HG03469 (cell line): ENCODE data around the gene PTMS.

ENCODE experiments used
- ATAC-seq: cut with Tn5 transposase; IDR thresholded peaks from one replicate; pipeline ENCODE4 v1.9.1; 2021; ENCODE audit warnings: mild to moderate bottlenecking, moderate library complexity, moderate number of reproducible peaks; ENCODE audit not compliant: unreplicated experiment

The PTMS gene

GRCh38 chr12:6787309-6787708 is 21.1 kb downstream of the PTMS start:
- no peak for ATAC-seq

GRCh38 chr12:6788972-6789924 is 23.1 kb downstream of the PTMS start, which contains the start of gene CD4:
Gene CD4 (plus strand): TSS chr12:6789528. CDS start chr12:6800139, 10,611 bp downstream.
- ATAC-seq: no peak

- ATAC-seq: no peak
Measured at GRCh38 chr12:6790496-6791150, 24.5 kb downstream of the PTMS start.

GRCh38 chr12:6791931-6792520 is 25.9 kb downstream of the PTMS start:
- ATAC-seq: no peak

GRCh38 chr12:6792522-6793201 is 26.5 kb downstream of the PTMS start:
- no peak for ATAC-seq

DNA sequence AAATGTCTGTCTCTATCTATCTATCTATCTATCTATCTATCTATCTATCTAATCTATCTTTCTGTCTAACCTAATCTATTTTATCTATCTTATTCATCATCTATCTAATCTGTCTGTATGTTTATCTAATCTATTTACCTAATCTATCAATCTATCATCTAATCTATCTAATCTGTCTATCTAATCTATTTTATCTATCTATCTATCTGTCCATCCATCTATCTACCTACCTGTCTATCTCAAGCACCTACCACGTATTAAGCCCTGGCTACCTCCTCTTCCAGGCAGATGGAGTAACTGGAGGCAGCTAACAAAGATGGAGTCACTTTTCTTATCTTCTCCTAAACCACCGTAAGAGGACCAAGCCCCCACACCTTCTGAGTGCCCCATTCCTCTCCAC is 28.9 kb downstream of the PTMS start:
- no peak for ATAC-seq

DNA sequence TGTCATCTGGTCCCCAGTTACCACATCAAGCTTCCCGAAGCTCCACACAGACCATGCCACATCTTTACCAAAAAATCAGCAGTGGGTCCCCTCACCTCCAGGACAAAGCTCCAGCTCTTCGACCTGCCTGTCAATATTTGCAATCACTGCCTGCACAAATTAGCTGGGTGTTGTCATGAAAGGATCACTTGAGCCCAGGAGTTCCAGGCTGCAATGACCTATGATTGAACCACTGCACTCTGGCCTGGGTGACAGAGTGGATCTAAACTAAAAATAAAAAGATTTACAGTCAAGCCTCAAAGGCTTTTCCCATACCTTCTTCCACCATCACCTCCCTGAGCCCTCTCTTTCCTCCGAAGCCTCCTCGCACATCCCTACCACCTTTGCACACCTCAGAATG is 30.4 kb downstream of the PTMS start:
- no peak for ATAC-seq

GRCh38 chr12:6799147-6799546 is 33.0 kb downstream of the PTMS start:
- ATAC-seq: no peak

DNA sequence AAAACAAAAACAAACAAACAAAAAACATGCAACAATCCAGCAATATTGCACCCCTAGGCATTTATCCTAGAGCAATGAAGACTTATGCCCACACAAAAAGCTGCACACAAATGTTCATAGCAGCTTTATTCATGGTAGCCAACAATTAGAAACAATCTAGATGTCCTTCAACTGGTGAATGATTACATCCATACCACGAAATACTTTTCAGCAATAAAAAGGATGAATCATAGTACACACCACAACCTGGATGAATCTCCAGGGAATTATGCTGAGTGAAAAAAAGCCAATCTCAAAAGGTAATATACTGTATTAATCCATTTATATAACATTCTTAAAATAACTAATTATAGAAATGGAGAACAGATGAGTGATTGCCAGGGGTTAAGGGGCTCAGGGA is 41.0 kb downstream of the PTMS start:
- ATAC-seq: no peak

DNA sequence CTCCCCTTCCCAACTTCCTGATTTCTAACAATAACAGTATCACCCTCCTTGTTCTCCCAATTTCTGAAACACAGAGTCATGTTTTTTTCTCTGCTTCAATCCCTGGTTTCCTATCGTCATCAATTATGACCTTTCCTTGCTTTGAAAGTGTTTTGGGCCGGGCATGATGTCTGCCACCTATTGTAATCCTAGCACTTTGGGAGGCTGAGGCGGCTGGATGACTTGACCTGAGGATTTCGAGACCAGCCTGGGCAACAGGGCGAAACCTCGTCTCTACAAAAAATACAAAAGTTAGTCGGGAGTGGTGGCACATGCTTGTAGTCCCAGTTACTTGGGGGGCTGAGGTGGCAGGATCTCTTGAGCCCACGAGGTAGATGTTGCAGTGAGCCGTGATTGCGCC is 42.9 kb downstream of the PTMS start:
- no peak for ATAC-seq

DNA sequence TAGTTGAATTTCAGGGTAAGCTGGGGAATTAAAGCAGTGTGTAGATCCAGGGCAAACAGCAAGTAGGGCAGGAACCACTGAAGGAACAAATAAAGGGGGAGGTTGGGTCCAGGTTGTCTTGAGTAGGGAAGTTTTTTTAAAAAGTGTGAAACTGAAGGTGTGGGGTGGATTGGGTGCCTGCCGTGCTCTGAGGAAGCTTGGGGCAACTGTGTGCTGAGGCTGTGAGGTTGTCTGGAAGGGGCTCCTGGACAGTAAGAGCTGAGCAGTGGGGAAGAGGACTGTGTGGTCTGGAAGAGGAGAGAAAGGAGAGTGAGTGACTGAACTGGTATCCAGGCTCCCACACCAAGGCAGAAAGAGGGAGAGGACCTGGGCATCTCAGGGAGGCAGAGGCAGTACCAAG is 44.6 kb downstream of the PTMS start:
- no peak for ATAC-seq

GRCh38 chr12:6813363-6813762 is 47.2 kb downstream of the PTMS start:
- ATAC-seq: no peak

- ATAC-seq: no peak
Measured at GRCh38 chr12:6816598-6816997, 50.4 kb downstream of the PTMS start.

DNA sequence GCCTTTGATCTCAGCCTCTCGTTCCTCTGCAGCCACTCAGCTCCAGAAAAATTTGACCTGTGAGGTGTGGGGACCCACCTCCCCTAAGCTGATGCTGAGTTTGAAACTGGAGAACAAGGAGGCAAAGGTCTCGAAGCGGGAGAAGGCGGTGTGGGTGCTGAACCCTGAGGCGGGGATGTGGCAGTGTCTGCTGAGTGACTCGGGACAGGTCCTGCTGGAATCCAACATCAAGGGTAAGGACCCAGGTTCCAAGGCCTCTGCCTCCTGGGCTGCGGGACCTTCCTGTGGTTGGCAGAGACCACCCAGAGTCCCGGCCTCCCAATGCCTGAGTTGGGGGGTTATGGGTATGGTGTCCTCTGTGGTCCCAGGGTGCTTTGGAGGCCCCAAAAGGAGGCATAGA is 50.9 kb downstream of the PTMS start:
- ATAC-seq: no peak

DNA sequence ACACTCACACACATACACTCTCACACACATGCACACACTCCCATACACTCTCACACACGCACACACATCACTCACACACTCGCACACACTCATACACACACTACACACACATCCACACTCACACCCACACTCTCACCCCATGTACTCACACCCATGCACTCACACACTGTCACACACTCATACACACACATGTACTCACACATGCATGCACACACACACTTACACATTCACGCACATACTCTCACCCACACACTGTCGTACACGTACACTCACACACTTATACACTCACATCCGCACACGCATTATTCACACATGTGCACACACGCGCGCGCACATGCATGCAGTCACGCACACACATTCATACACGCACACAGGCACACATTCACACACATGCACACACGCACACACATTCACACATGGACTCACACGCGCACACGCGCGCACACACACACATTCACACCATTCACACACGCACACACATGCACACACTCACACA is 51.5 kb downstream of the PTMS start:
- ATAC-seq: no peak

DNA sequence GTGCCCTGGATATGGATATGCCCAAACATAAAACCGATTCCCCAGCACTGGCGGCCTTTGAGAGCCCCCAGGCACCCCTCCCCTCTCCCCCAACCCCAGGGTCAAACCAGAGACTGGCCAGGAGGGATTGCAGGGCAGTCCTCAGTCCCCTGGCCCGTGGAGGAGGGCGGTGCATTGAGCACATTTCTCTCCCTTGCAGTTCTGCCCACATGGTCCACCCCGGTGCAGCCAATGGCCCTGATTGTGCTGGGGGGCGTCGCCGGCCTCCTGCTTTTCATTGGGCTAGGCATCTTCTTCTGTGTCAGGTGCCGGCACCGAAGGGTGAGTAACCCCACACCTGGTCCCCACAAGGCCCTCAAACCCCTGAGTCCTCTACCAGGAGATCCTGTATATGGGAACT is 52.1 kb downstream of the PTMS start:
- no peak for ATAC-seq

- no peak for ATAC-seq
Measured at GRCh38 chr12:6818645-6819044, 52.5 kb downstream of the PTMS start.

DNA sequence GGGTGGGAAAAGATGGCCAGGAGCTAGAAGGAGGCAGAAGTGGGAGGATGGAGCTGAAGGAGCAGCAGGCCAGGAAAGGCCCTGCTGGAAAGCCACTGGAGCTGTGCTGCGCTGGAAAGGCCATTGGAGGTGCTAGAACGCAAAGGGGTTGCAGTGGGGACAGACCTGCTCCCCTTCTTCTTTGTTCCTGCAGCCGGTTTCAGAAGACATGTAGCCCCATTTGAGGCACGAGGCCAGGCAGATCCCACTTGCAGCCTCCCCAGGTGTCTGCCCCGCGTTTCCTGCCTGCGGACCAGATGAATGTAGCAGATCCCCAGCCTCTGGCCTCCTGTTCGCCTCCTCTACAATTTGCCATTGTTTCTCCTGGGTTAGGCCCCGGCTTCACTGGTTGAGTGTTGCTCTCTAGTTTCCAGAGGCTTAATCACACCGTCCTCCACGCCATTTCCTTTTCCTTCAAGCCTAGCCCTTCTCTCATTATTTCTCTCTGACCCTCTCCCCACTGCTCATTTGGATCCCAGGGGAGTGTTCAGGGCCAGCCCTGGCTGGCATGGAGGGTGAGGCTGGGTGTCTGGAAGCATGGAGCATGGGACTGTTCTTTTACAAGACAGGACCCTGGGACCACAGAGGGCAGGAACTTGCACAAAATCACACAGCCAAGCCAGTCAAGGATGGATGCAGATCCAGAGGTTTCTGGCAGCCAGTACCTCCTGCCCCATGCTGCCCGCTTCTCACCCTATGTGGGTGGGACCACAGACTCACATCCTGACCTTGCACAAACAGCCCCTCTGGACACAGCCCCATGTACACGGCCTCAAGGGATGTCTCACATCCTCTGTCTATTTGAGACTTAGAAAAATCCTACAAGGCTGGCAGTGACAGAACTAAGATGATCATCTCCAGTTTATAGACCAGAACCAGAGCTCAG is 53.2 kb downstream of the PTMS start:
- ATAC-seq: no peak

DNA sequence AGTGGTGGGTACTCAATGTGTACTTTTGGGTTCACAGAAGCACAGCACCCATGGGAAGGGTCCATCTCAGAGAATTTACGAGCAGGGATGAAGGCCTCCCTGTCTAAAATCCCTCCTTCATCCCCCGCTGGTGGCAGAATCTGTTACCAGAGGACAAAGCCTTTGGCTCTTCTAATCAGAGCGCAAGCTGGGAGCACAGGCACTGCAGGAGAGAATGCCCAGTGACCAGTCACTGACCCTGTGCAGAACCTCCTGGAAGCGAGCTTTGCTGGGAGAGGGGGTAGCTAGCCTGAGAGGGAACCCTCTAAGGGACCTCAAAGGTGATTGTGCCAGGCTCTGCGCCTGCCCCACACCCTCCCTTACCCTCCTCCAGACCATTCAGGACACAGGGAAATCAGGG is 54.0 kb downstream of the PTMS start:
- ATAC-seq: no peak
